ENCODE results near the gene FGFRL1.

FGFRL1 gene

DNA sequence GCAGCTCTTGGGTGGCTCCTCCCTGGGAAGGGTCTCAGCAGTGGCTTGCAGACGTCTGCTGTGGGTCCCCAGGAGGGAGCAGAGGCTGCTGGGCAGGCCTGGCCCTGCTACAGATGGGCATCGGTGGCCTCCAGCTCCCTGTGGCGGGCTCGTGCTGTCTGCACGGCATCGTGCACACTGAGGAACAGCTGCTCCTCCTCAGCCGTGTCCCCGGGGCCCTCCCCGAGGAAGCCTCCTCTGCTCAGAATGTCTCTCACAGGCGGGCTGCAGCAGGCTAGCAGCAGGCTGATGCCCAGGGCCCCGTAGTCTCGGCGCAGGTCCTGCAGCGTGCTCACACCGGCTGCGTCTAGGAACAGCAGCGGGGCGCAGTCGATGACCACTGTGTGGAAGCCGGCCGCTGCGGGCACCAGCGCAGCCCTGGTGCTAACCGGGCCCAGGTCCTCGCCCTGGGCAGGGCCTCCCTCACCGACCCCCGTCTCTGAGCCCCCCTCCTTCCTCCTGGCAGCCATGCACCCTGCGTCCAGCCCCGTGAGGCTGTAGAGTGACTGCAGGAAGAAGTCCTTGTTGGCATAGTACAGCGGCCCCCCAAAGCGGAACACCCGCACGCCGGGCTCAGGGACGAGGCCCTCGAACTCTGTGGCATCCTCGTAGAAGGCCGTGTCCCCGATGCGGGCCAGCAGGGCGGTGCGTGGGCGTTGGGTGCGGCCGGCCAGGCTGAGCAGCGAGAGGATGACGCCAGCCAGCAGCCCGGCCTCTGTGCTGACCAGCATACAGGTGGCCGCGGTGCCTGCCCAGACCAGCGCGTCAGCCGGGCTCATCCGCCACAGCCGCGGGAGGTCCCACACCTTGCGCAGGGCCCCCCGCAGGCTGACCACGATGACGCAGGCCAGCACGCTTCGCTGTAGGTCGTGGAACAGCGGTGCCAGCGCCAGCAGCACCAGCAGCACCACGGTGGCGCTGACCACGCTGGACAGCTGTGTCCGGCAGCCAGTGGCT is 22.4 kb upstream of the FGFRL1 start:
- no peak overlapping the region for H2AFZ ChIP-seq (ENCODE audit: insufficient read depth, low read length, poor library complexity)
- H4K12ac ChIP-seq (ENCODE audit: low read depth, low read length) = no peak overlapping the region
- H3K18ac ChIP-seq (ENCODE audit: low read length) = no peak overlapping the region
- no peaks in the 10 kb centered on the region for H3K36me3 ChIP-seq (ENCODE audit: control insufficient read depth in 1 of 2, insufficient read depth in 2 of 2, low read length in 2 of 2)
- no peak overlapping the region for H3K4me2 ChIP-seq (ENCODE audit: low read length)
- H3K14ac ChIP-seq (ENCODE audit: low read length) = no peak overlapping the region
- no CpG with 5 or more reads among the region's 69 CpGs for WGBS (ENCODE audit: extremely low coverage, insufficient coverage, insufficient read length)
- peak; percentile 86 to 92 for DNase-seq
- no peaks in the 10 kb centered on the region for H3K79me2 ChIP-seq (ENCODE audit: control insufficient read depth, insufficient read depth, low read length, poor library complexity)
- H3K4me3 ChIP-seq (ENCODE audit: low read depth, low read length) = no peak overlapping the region
- H4K8ac ChIP-seq (ENCODE audit: low read depth, low read length) = no peak overlapping the region
- no peaks in the 10 kb centered on the region for H3K9me3 ChIP-seq (ENCODE audit: insufficient read depth, low read depth, low read length)
- H3K9ac ChIP-seq (ENCODE audit: low read length) = no peak overlapping the region
- peaks cover 5 to 11% of the 10 kb centered on the region in 2 experiments for H3K4me1 ChIP-seq (ENCODE audit: control insufficient read depth in 1 of 2, insufficient read depth in 2 of 2, low read length in 2 of 2)
- no peak overlapping the region for H2BK120ac ChIP-seq (ENCODE audit: insufficient read depth, low read length, poor library complexity)
- H2BK5ac ChIP-seq (ENCODE audit: low read depth, low read length, poor library complexity) = no peak overlapping the region
- no peak overlapping the region for H4K91ac ChIP-seq (ENCODE audit: low read depth, low read length)
- H3K23ac ChIP-seq (ENCODE audit: low read length) = no peak overlapping the region
- no peak overlapping the region for H3K27ac ChIP-seq (ENCODE audit: low read depth, low read length)
- no peak overlapping the region for H3K4ac ChIP-seq (ENCODE audit: low read depth, low read length)
- no peaks in the 10 kb centered on the region for H3K79me1 ChIP-seq (ENCODE audit: low read length)
- H2BK12ac ChIP-seq (ENCODE audit: low read length) = no peak overlapping the region
- H3K27me3 ChIP-seq (ENCODE audit: insufficient read depth, low read length) = no peaks in the 10 kb centered on the region
- H2AK5ac ChIP-seq (ENCODE audit: low read length) = no peak overlapping the region

DNA sequence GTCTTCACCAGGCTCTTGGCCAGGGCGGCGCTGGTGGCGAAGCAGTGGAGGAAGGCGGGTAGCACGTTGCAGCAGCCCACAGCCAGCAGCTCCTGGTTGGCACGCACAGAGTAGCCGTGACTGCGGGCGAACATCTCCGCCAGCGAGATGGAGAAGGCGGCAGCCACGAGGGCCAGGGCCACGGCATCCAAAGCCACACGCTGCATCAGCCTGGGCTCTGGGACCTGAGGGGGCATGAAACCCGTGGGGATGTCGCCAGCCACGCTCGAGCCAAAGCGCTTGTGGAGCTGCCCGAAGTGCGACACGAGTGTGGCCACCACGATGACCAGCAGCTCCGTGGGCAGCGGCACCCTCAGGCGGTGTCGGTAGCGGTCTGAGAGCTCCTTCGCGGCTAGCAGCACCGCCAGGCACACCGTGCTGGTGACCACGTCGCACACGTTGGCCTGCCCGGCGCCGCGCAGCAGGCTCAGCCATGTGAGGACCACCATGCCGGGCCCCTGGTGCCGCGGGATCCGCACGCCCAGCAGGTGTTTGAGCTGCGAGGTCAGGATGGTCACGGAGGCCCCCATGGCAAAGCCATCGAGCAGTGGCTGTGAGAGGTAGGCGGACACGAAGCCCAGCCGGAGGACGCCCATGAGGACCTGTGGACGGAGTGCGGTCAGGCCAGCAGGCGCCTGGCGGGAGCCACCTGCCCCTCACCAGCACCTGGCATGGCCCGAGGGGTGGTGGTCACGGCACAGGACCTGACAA is 21.5 kb upstream of the FGFRL1 start:
- no peak overlapping the region for H2BK120ac ChIP-seq (ENCODE audit: insufficient read depth, low read length, poor library complexity)
- H3K79me2 ChIP-seq (ENCODE audit: control insufficient read depth, insufficient read depth, low read length, poor library complexity) = no peaks in the 10 kb centered on the region
- no peak overlapping the region for H2BK5ac ChIP-seq (ENCODE audit: low read depth, low read length, poor library complexity)
- DNase-seq = no peak
- no peak overlapping the region for H3K4ac ChIP-seq (ENCODE audit: low read depth, low read length)
- H3K23ac ChIP-seq (ENCODE audit: low read length) = no peak overlapping the region
- H4K91ac ChIP-seq (ENCODE audit: low read depth, low read length) = no peak overlapping the region
- no peaks in the 10 kb centered on the region for H3K36me3 ChIP-seq (ENCODE audit: control insufficient read depth in 1 of 2, insufficient read depth in 2 of 2, low read length in 2 of 2)
- H3K4me1 ChIP-seq (ENCODE audit: control insufficient read depth in 1 of 2, insufficient read depth in 2 of 2, low read length in 2 of 2) = peaks cover 5 to 11% of the 10 kb centered on the region in 2 experiments
- H3K27me3 ChIP-seq (ENCODE audit: insufficient read depth, low read length) = no peaks in the 10 kb centered on the region
- no peaks in the 10 kb centered on the region for H3K9me3 ChIP-seq (ENCODE audit: insufficient read depth, low read depth, low read length)
- H3K18ac ChIP-seq (ENCODE audit: low read length) = no peak overlapping the region
- WGBS (ENCODE audit: extremely low coverage, insufficient coverage, insufficient read length) = no CpG with 5 or more reads among the region's 58 CpGs
- H2AK5ac ChIP-seq (ENCODE audit: low read length) = no peak overlapping the region
- no peaks in the 10 kb centered on the region for H3K79me1 ChIP-seq (ENCODE audit: low read length)
- no peak overlapping the region for H4K12ac ChIP-seq (ENCODE audit: low read depth, low read length)
- no peak overlapping the region for H2AFZ ChIP-seq (ENCODE audit: insufficient read depth, low read length, poor library complexity)
- H3K4me2 ChIP-seq (ENCODE audit: low read length) = no peak overlapping the region
- no peak overlapping the region for H3K4me3 ChIP-seq (ENCODE audit: low read depth, low read length)
- no peak overlapping the region for H4K8ac ChIP-seq (ENCODE audit: low read depth, low read length)
- no peak overlapping the region for H3K27ac ChIP-seq (ENCODE audit: low read depth, low read length)
- H3K9ac ChIP-seq (ENCODE audit: low read length) = no peak overlapping the region
- H3K14ac ChIP-seq (ENCODE audit: low read length) = no peak overlapping the region
- H2BK12ac ChIP-seq (ENCODE audit: low read length) = no peak overlapping the region

DNA sequence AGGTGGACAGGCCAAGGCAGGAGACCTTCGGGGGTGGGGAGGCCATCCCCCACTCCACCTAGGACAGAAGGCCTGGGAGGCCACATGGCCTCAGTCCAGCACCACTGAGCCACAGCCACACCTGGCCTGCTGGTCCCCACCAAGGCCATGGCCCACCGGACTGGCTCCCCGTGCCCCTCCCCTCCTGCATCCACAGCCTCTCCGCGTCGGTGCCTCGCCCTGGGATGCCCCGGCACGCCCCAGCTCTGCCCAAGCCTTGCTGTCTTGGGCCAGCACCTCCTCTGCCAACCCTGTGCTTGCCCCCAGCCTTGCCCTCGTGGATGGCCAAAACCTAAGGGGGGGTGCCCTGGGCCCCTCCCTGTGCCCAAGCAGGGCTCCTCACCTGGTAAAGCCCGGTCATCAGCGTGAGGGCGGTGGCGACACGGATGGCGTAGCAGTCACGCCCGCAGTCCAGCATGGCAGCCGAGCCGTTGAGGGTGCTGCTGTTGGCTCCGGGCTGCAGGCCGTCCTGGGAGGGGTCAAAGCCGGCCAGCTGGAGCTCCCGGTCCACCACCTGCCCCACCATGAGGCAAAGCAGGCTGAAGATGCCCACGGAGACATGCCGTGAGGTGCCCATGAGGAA is 20.6 kb upstream of the FGFRL1 start:
- Histone ChIP-seq H3K4me3 (ENCODE audit: low read depth, low read length) (no peak overlapping the region), H3K18ac (ENCODE audit: low read length) (no peak overlapping the region), H4K91ac (ENCODE audit: low read depth, low read length) (no peak overlapping the region), H3K9ac (ENCODE audit: low read length) (no peak overlapping the region), H2BK12ac (ENCODE audit: low read length) (no peak overlapping the region), H3K9me3 (ENCODE audit: insufficient read depth, low read depth, low read length) (no peaks in the 10 kb centered on the region), H3K79me1 (ENCODE audit: low read length) (no peaks in the 10 kb centered on the region), H3K4me2 (ENCODE audit: low read length) (no peak overlapping the region), H3K79me2 (ENCODE audit: control insufficient read depth, insufficient read depth, low read length, poor library complexity) (no peaks in the 10 kb centered on the region), H2BK5ac (ENCODE audit: low read depth, low read length, poor library complexity) (no peak overlapping the region), H3K27me3 (ENCODE audit: insufficient read depth, low read length) (no peaks in the 10 kb centered on the region), H3K36me3 (ENCODE audit: control insufficient read depth in 1 of 2, insufficient read depth in 2 of 2, low read length in 2 of 2) (no peaks in the 10 kb centered on the region), H3K4ac (ENCODE audit: low read depth, low read length) (no peak overlapping the region), H4K12ac (ENCODE audit: low read depth, low read length) (no peak overlapping the region), H2AK5ac (ENCODE audit: low read length) (no peak overlapping the region), H3K4me1 (ENCODE audit: control insufficient read depth in 1 of 2, insufficient read depth in 2 of 2, low read length in 2 of 2) (peaks cover 5 to 11% of the 10 kb centered on the region in 2 experiments), H2BK120ac (ENCODE audit: insufficient read depth, low read length, poor library complexity) (no peak overlapping the region), H3K23ac (ENCODE audit: low read length) (no peak overlapping the region), H3K14ac (ENCODE audit: low read length) (no peak overlapping the region), H2AFZ (ENCODE audit: insufficient read depth, low read length, poor library complexity) (no peak overlapping the region), H4K8ac (ENCODE audit: low read depth, low read length) (no peak overlapping the region), H3K27ac (ENCODE audit: low read depth, low read length) (no peak overlapping the region)
- WGBS (ENCODE audit: extremely low coverage, insufficient coverage, insufficient read length) = no CpG with 5 or more reads among the region's 26 CpGs
- DNase-seq = no peak

DNA sequence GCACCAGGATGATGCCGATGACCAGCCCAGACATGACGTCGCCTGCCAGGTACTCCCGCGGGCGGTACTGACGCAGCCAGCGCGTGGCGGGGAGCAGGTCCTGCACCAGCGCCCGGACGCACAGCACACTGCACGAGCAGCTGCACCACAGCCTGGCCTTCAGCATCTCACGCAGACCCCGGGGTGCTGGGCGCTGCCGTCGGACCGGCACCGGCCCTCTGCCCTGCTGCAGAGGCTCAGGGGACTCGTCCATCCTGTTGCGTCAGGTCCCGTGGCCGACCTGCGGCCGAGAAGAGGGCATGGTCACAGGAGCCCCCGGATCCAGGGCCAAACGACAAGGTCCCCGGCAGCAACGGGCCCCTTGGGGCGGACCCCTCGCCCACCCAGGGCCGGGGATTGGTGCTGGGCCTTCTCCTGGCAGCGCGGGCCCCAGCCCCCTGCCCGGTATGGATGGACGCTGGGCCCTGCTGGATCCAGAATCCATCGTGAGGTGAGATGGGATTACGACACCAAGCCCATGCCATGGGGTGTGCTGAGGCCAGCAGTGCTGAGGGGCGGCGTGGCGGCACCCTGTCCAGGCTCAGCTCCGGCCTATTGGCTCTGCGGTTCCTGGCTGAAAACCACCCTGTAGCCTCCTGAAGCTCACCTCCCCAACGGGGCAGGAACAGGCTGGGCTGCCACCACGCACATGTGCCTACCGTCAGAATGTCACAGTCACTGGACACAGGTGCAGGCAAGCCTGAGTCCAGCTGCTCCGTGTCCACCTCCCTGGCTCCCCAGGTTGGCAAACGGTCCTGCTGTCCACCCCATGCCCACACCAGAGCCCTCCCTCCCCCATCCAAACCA is 19.8 kb upstream of the FGFRL1 start:
- Histone ChIP-seq H2BK5ac (ENCODE audit: low read depth, low read length, poor library complexity) (no peak overlapping the region), H3K9ac (ENCODE audit: low read length) (no peak overlapping the region), H3K27ac (ENCODE audit: low read depth, low read length) (no peak overlapping the region), H4K12ac (ENCODE audit: low read depth, low read length) (no peak overlapping the region), H3K9me3 (ENCODE audit: insufficient read depth, low read depth, low read length) (peaks cover 2% of the 10 kb centered on the region), H3K4me3 (ENCODE audit: low read depth, low read length) (no peak overlapping the region), H3K18ac (ENCODE audit: low read length) (no peak overlapping the region), H3K79me2 (ENCODE audit: control insufficient read depth, insufficient read depth, low read length, poor library complexity) (no peaks in the 10 kb centered on the region), H2AK5ac (ENCODE audit: low read length) (no peak overlapping the region), H2AFZ (ENCODE audit: insufficient read depth, low read length, poor library complexity) (no peak overlapping the region), H3K27me3 (ENCODE audit: insufficient read depth, low read length) (peaks cover 4% of the 10 kb centered on the region), H3K14ac (ENCODE audit: low read length) (no peak overlapping the region), H3K79me1 (ENCODE audit: low read length) (no peaks in the 10 kb centered on the region), H3K36me3 (ENCODE audit: control insufficient read depth in 1 of 2, insufficient read depth in 2 of 2, low read length in 2 of 2) (no peaks in the 10 kb centered on the region), H3K23ac (ENCODE audit: low read length) (no peak overlapping the region), H3K4ac (ENCODE audit: low read depth, low read length) (no peak overlapping the region), H2BK120ac (ENCODE audit: insufficient read depth, low read length, poor library complexity) (no peak overlapping the region), H4K91ac (ENCODE audit: low read depth, low read length) (no peak overlapping the region), H2BK12ac (ENCODE audit: low read length) (no peak overlapping the region), H4K8ac (ENCODE audit: low read depth, low read length) (no peak overlapping the region), H3K4me1 (ENCODE audit: control insufficient read depth in 1 of 2, insufficient read depth in 2 of 2, low read length in 2 of 2) (peaks cover 5 to 11% of the 10 kb centered on the region in 2 experiments), H3K4me2 (ENCODE audit: low read length) (no peak overlapping the region)
- peak; percentile 87 for DNase-seq
- no CpG with 5 or more reads among the region's 50 CpGs for WGBS (ENCODE audit: extremely low coverage, insufficient coverage, insufficient read length)
